ENCODE measurements around the gene FMN1. TPM values are rescaled to one million over a fixed set of nuclear protein-coding genes. Genes with fewer than 3 reads are reported as not detected.

The FMN1 gene
- polyA plus RNA-seq, 1 donor from 2014 or later, result 0.40 TPM

DNA sequence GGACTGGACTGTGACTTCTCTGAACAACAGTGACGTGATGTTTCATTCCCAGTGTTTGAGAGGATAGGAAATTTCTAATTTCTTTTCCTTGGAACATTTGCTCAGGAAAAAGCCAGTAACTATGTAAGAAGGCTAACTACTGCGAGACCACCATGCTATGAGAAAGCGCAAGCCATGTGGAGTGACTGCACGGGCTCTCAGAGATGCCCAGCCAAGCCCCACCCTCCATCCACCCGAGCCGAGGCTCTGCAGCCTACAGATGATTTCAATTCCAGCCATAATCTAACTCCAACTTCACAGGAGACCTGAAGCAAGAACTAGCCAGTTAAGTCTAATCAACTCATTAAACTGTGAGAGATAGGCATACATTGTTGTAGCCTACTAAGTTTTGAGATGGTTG is 352.4 kb downstream of the FMN1 start:
- Histone ChIP-seq H2AFZ (ENCODE audit: low read depth, low read length) (no peak overlapping the region), H3K9me3 (ENCODE audit: low read length) (no peaks in the 10 kb centered on the region), H3K4me2 (ENCODE audit: low read length) (no peak overlapping the region)

DNA sequence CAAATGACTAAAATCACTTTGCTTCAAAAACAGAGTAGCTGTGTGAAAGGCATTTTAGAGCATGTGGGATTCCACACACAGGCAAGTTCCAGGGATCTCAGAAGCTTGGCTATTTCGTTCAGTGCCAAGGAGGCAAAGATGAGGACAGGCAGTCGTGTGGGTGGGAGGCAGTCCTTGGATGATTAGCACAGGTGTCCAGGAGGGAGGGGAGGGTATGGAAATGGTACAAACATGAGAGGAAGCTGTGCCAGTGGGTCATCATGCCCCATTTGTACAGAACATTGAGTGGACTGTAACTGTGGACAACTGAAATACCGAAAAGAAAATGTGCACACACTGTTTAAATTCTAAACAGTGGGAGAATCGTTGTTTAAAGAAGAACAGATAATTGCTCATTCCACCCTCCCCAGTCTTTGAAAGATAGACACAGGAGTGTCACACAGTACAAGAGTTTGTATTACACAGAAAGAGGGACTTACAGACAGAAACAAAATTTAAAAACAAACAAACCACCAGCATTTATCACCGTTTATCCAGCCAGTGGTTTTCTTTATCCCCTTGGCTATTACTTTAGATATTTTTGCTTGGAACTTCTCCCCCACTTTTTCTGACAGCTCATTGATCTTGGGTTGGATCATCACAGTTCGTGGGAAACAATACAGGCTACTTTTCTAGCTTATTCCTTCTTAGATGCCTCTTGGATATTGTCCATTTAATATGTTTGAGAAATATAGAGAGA is 353.8 kb downstream of the FMN1 start:
- H3K9ac ChIP-seq (ENCODE audit: low read length), result no peak overlapping the region
- H3K4me2 ChIP-seq (ENCODE audit: low read length), result no peak overlapping the region

More for the DNA sequence above, 352.4 kb downstream of the FMN1 start:
- Histone ChIP-seq H3K4me3 (ENCODE audit: low read length) (no peak overlapping the region), H3K27ac (ENCODE audit: low read length) (no peak overlapping the region), H3F3A (ENCODE audit: insufficient read depth, low read length, poor library complexity, severe bottlenecking) (no peaks in the 10 kb centered on the region), H4K20me1 (ENCODE audit: insufficient read depth) (no peaks in the 10 kb centered on the region), H3K9me2 (ENCODE audit: insufficient read depth, low read length) (no peaks in the 10 kb centered on the region), H3K79me2 (replicated peaks; ENCODE audit: insufficient read depth, low read length) (no peaks in the 10 kb centered on the region), H3K36me3 (ENCODE audit: insufficient read depth, low read length) (no peaks in the 10 kb centered on the region), H3K27me3 (ENCODE audit: insufficient read depth, low read depth, low read length) (no peaks in the 10 kb centered on the region), H3K9ac (ENCODE audit: low read length) (no peak overlapping the region)
- no peak for TF ChIP-seq EZH2 (IDR thresholded peaks at IDR 0.05; ENCODE audit: borderline replicate concordance, insufficient read depth, low read length, poor library complexity, severe bottlenecking)
- no peak for TF ChIP-seq EP300 (conservative IDR thresholded peaks at IDR 0.05; ENCODE audit: poor library complexity, severe bottlenecking)
- TF ChIP-seq TAF1 (IDR thresholded peaks at IDR 0.05; ENCODE audit: low read depth), result no peak
- TF ChIP-seq POLR2AphosphoS5 (IDR thresholded peaks at IDR 0.05), result no peak
- TF ChIP-seq SMC3 (conservative IDR thresholded peaks at IDR 0.05; ENCODE audit: poor library complexity), result no peak
- TF ChIP-seq, protein P1, sequence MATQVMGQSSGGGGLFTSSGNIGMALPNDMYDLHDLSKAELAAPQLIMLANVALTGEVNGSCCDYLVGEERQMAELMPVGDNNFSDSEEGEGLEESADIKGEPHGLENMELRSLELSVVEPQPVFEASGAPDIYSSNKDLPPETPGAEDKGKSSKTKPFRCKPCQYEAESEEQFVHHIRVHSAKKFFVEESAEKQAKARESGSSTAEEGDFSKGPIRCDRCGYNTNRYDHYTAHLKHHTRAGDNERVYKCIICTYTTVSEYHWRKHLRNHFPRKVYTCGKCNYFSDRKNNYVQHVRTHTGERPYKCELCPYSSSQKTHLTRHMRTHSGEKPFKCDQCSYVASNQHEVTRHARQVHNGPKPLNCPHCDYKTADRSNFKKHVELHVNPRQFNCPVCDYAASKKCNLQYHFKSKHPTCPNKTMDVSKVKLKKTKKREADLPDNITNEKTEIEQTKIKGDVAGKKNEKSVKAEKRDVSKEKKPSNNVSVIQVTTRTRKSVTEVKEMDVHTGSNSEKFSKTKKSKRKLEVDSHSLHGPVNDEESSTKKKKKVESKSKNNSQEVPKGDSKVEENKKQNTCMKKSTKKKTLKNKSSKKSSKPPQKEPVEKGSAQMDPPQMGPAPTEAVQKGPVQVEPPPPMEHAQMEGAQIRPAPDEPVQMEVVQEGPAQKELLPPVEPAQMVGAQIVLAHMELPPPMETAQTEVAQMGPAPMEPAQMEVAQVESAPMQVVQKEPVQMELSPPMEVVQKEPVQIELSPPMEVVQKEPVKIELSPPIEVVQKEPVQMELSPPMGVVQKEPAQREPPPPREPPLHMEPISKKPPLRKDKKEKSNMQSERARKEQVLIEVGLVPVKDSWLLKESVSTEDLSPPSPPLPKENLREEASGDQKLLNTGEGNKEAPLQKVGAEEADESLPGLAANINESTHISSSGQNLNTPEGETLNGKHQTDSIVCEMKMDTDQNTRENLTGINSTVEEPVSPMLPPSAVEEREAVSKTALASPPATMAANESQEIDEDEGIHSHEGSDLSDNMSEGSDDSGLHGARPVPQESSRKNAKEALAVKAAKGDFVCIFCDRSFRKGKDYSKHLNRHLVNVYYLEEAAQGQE (IDR thresholded peaks at IDR 0.05; ENCODE audit: borderline replicate concordance), result no peak
- TF ChIP-seq RAD21 (conservative IDR thresholded peaks at IDR 0.05), result no peak
- TF ChIP-seq MXI1 (conservative IDR thresholded peaks at IDR 0.05; ENCODE audit: poor library complexity, severe bottlenecking), result no peak
- TF ChIP-seq, protein P2, sequence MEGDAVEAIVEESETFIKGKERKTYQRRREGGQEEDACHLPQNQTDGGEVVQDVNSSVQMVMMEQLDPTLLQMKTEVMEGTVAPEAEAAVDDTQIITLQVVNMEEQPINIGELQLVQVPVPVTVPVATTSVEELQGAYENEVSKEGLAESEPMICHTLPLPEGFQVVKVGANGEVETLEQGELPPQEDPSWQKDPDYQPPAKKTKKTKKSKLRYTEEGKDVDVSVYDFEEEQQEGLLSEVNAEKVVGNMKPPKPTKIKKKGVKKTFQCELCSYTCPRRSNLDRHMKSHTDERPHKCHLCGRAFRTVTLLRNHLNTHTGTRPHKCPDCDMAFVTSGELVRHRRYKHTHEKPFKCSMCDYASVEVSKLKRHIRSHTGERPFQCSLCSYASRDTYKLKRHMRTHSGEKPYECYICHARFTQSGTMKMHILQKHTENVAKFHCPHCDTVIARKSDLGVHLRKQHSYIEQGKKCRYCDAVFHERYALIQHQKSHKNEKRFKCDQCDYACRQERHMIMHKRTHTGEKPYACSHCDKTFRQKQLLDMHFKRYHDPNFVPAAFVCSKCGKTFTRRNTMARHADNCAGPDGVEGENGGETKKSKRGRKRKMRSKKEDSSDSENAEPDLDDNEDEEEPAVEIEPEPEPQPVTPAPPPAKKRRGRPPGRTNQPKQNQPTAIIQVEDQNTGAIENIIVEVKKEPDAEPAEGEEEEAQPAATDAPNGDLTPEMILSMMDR (IDR thresholded peaks at IDR 0.05; ENCODE audit: poor library complexity, severe bottlenecking), result no peak

More for the DNA sequence above, 353.8 kb downstream of the FMN1 start:
- Histone ChIP-seq H3K79me2 (replicated peaks; ENCODE audit: insufficient read depth, low read length) (no peaks in the 10 kb centered on the region), H3K9me2 (ENCODE audit: insufficient read depth, low read length) (no peaks in the 10 kb centered on the region), H3K27me3 (ENCODE audit: insufficient read depth, low read depth, low read length) (no peaks in the 10 kb centered on the region), H2AFZ (ENCODE audit: low read depth, low read length) (no peak overlapping the region), H3K4me3 (ENCODE audit: low read length) (no peak overlapping the region), H3K36me3 (ENCODE audit: insufficient read depth, low read length) (no peaks in the 10 kb centered on the region), H3F3A (ENCODE audit: insufficient read depth, low read length, poor library complexity, severe bottlenecking) (no peaks in the 10 kb centered on the region), H3K27ac (ENCODE audit: low read length) (no peak overlapping the region), H4K20me1 (ENCODE audit: insufficient read depth) (no peaks in the 10 kb centered on the region), H3K9me3 (ENCODE audit: low read length) (no peaks in the 10 kb centered on the region)
- TF ChIP-seq, protein P1 (IDR thresholded peaks at IDR 0.05; ENCODE audit: borderline replicate concordance), result no peak
- TF ChIP-seq, protein P2 (IDR thresholded peaks at IDR 0.05; ENCODE audit: poor library complexity, severe bottlenecking), result no peak
- TF ChIP-seq POLR2AphosphoS5 (IDR thresholded peaks at IDR 0.05) (no peak), EP300 (conservative IDR thresholded peaks at IDR 0.05; ENCODE audit: poor library complexity, severe bottlenecking) (no peak), EZH2 (IDR thresholded peaks at IDR 0.05; ENCODE audit: borderline replicate concordance, insufficient read depth, low read length, poor library complexity, severe bottlenecking) (no peak), RAD21 (conservative IDR thresholded peaks at IDR 0.05) (no peak), TAF1 (IDR thresholded peaks at IDR 0.05; ENCODE audit: low read depth) (no peak), SMC3 (conservative IDR thresholded peaks at IDR 0.05; ENCODE audit: poor library complexity) (no peak), MXI1 (conservative IDR thresholded peaks at IDR 0.05; ENCODE audit: poor library complexity, severe bottlenecking) (no peak)
